ENCODE data around the gene BTG3. TPM values are rescaled to one million over a fixed set of nuclear protein-coding genes. Genes with fewer than 3 reads are reported as not detected.

Gene BTG3
- total RNA-seq, 1 experiment from 2014 or later, result 32.3 TPM

- no peak overlapping the region for H3K4me3 Mint-ChIP-seq (ENCODE audit: unreplicated experiment)
- Histone ChIP-seq H3K4me1 (0 out of 2 replicates have a peak, but pooled peaks cover 8% of the 10 kb centered on the region), H3K9me3 (no peaks in the 10 kb centered on the region), H3K4me3 (ENCODE audit: low read depth, low read length) (no peak overlapping the region), H3K27me3 (replicated peaks; ENCODE audit: control insufficient read depth, insufficient read depth, low read length) (no peaks in the 10 kb centered on the region), H3K36me3 (ENCODE audit: control insufficient read depth, insufficient read depth, low read length) (no peaks in the 10 kb centered on the region)
- peaks cover 40% of the 10 kb centered on the region for H3K36me3 Mint-ChIP-seq (ENCODE audit: insufficient read depth, unreplicated experiment)
- no peaks in the 10 kb centered on the region for H3K4me1 Mint-ChIP-seq (ENCODE audit: low read depth, unreplicated experiment)
- CTCF ChIA-PET, result interaction anchor here (1.7 kb wide), 1 partner anchor 223 kb away, joined by 6 read pairs; no protein-coding TSS in a partner anchor
- intact Hi-C loops (cut with micrococcal nuclease; ENCODE audit: unreplicated experiment), result loop anchor here (5.0 kb wide), 1 partner anchor 53 kb away; no protein-coding TSS in a partner anchor
- no peak for TF ChIP-seq CTCF (IDR thresholded peaks at IDR 0.05; ENCODE audit: insufficient read depth in 1 of 2, low read depth in 1 of 2, low read length in 1 of 2, severe bottlenecking in 1 of 2, unreplicated experiment in 1 of 2)
- H3K9me3 Mint-ChIP-seq (ENCODE audit: unreplicated experiment), result no peaks in the 10 kb centered on the region
- H3K27me3 Mint-ChIP-seq (ENCODE audit: insufficient read depth, unreplicated experiment), result no peaks in the 10 kb centered on the region
- no peak for DNase-seq
- BruUV-seq (replicated peaks), result no TSS peak
- H3K27ac Mint-ChIP-seq (ENCODE audit: unreplicated experiment), result no peak overlapping the region
- POLR2A ChIA-PET, result no interaction called here
Observed at GRCh38 chr21:17609681-17610080, 3.0 kb downstream of the BTG3 start.

- Histone ChIP-seq H3K4me3 (ENCODE audit: low read depth, low read length) (no peak overlapping the region), H3K9me3 (no peaks in the 10 kb centered on the region), H3K27me3 (replicated peaks; ENCODE audit: control insufficient read depth, insufficient read depth, low read length) (no peaks in the 10 kb centered on the region), H3K4me1 (0 out of 2 replicates have a peak, but pooled peaks cover 8% of the 10 kb centered on the region), H3K36me3 (ENCODE audit: control insufficient read depth, insufficient read depth, low read length) (no peaks in the 10 kb centered on the region)
- no TSS peak for BruUV-seq (replicated peaks)
- Mint-ChIP-seq H3K4me3 (ENCODE audit: unreplicated experiment) (no peak overlapping the region), H3K27me3 (ENCODE audit: insufficient read depth, unreplicated experiment) (no peaks in the 10 kb centered on the region), H3K9me3 (ENCODE audit: unreplicated experiment) (no peaks in the 10 kb centered on the region), H3K27ac (ENCODE audit: unreplicated experiment) (no peak overlapping the region), H3K4me1 (ENCODE audit: low read depth, unreplicated experiment) (no peaks in the 10 kb centered on the region), H3K36me3 (ENCODE audit: insufficient read depth, unreplicated experiment) (peaks cover 54% of the 10 kb centered on the region)
- intact Hi-C loops (cut with micrococcal nuclease; ENCODE audit: unreplicated experiment), result no loop called here
- POLR2A ChIA-PET, result no interaction called here
- no peak for DNase-seq
- TF ChIP-seq CTCF (IDR thresholded peaks at IDR 0.05; ENCODE audit: insufficient read depth in 1 of 2, low read depth in 1 of 2, low read length in 1 of 2, severe bottlenecking in 1 of 2, unreplicated experiment in 1 of 2), result no peak
- CTCF ChIA-PET, result no interaction called here
Observed at GRCh38 chr21:17607684-17608083, 5.0 kb downstream of the BTG3 start.

GRCh38 chr21:17602874-17603273, 9.8 kb downstream of the BTG3 start:
- H3K27ac Mint-ChIP-seq (ENCODE audit: unreplicated experiment), result no peak overlapping the region
- intact Hi-C loops (cut with micrococcal nuclease; ENCODE audit: unreplicated experiment), result no loop called here

More at GRCh38 chr21:17602874-17603273, 9.8 kb downstream of the BTG3 start:
- DNase-seq, result no peak
- Mint-ChIP-seq H3K4me1 (ENCODE audit: low read depth, unreplicated experiment) (no peaks in the 10 kb centered on the region), H3K36me3 (ENCODE audit: insufficient read depth, unreplicated experiment) (peaks cover 72% of the 10 kb centered on the region), H3K27me3 (ENCODE audit: insufficient read depth, unreplicated experiment) (no peaks in the 10 kb centered on the region), H3K9me3 (ENCODE audit: unreplicated experiment) (no peaks in the 10 kb centered on the region), H3K4me3 (ENCODE audit: unreplicated experiment) (no peak overlapping the region)
- Histone ChIP-seq H3K36me3 (ENCODE audit: control insufficient read depth, insufficient read depth, low read length) (no peaks in the 10 kb centered on the region), H3K4me3 (ENCODE audit: low read depth, low read length) (no peak overlapping the region), H3K4me1 (no peaks in the 10 kb centered on the region), H3K9me3 (no peaks in the 10 kb centered on the region), H3K27me3 (replicated peaks; ENCODE audit: control insufficient read depth, insufficient read depth, low read length) (no peaks in the 10 kb centered on the region)
- BruUV-seq (replicated peaks), result no TSS peak
- CTCF ChIA-PET, result no interaction called here
- no peak for TF ChIP-seq CTCF (IDR thresholded peaks at IDR 0.05; ENCODE audit: insufficient read depth in 1 of 2, low read depth in 1 of 2, low read length in 1 of 2, severe bottlenecking in 1 of 2, unreplicated experiment in 1 of 2)
- POLR2A ChIA-PET, result no interaction called here
